ENCODE data around the gene CRIP3.

Gene CRIP3

GRCh38 chr6:43290905-43291355 is 17.7 kb downstream of the CRIP3 start:
- DNase-seq, result no peak

GRCh38 chr6:43290339-43290904 is 18.2 kb downstream of the CRIP3 start:
- DNase-seq, result no peak

- no peak for DNase-seq
These were observed 20.6 kb downstream of the CRIP3 start for GRCh38 chr6:43287717-43288679.

GRCh38 chr6:43286980-43287716 is 21.5 kb downstream of the CRIP3 start:
- DNase-seq, result peak in 12 of 56 donors; percentile 8 to 52 (median 20)

GRCh38 chr6:43286456-43286979 is 22.1 kb downstream of the CRIP3 start:
- DNase-seq, result no peak

- DNase-seq, result no peak
These were observed 22.8 kb downstream of the CRIP3 start for GRCh38 chr6:43285832-43286231.

GRCh38 chr6:43284991-43285781 is 23.4 kb downstream of the CRIP3 start:
- no peak for DNase-seq

- DNase-seq, result no peak
These were observed 24.7 kb downstream of the CRIP3 start for GRCh38 chr6:43283905-43284304.

GRCh38 chr6:43283514-43283901 is 25.1 kb downstream of the CRIP3 start:
- no peak for DNase-seq

GRCh38 chr6:43282636-43283513 is 25.8 kb downstream of the CRIP3 start:
- DNase-seq, result no peak

GRCh38 chr6:43282060-43282459 is 26.6 kb downstream of the CRIP3 start:
- no peak for DNase-seq

- no peak for DNase-seq
These were observed 28.4 kb downstream of the CRIP3 start for GRCh38 chr6:43280234-43280633.

GRCh38 chr6:43278524-43279078 is 30.0 kb downstream of the CRIP3 start:
- DNase-seq, result no peak

GRCh38 chr6:43277643-43278523 is 30.7 kb downstream of the CRIP3 start:
- no peak for DNase-seq

- no peak for DNase-seq
These were observed 31.4 kb downstream of the CRIP3 start for GRCh38 chr6:43277306-43277642.

GRCh38 chr6:43276577-43277305 is 31.9 kb downstream of the CRIP3 start:
- no peak for DNase-seq

- no peak for DNase-seq
These were observed 32.6 kb downstream of the CRIP3 start for GRCh38 chr6:43275801-43276576.

Data from amygdala (tissue), 56 donors.